ENCODE results near the gene CACNB2.

CACNB2 gene

DNA sequence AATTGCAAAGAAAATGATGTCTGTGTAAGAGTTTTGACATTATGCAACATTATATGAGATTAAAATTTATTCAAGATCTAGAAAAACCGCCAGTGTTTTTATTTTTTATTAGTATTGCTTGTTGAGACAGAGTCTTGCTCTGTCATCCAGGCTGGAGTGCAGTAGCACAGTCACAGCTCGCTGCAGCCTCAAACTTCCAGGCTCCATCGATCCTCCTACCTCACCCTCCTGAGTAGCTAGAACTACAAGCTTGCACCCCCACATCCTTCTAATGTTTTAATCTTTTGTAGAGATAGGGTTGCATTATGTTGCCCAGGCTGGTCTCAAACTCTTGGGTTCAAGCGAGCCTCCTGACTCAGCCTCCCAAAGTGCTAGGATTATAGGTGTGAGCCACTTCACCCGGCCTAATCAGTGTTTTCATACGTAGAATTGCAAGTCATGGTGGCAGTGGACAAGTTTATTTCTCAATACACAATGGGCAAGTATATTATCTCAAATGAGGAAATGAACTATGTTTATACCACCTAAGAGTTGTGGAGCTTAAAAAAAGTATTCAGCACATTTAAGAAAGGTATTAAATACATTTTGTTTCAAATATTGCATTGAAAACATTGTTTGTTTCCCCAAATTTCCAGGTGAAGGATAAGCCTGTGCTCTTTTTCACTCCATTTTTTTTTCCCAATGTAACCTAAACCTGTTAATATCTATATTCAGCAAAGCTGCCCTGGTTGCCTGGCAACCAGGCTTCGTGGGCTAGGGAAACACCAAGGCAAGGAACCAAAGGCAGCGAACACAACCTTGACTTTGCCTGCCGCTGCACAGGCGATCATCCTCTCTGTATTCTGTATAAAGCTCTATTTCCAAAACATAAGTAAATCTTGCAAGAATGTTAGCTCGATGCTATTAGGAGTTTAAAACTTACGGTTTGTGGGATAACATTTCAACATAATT lies 163.9 kb downstream of the CACNB2 start:
- DNase-seq, result no peak

DNA sequence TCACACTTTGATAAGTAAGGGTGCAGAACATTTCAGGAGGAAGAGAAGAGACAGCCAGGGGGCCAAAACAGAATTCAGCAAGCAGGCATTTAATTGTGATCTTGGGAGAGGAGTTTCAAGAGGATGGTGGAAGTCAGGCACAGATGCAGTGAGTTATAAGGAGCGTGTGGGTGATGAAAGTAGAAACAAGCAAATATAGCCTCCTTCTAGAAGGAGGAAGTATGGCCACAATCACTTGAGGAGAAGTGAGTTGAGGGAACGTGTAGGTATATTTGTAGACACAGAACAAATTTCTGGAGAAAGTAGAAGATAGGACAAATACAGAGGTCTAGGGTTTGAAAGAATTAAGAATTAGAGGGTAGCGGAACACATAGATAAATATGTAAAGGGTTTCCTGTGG lies 165.8 kb downstream of the CACNB2 start:
- no peak for DNase-seq

DNA sequence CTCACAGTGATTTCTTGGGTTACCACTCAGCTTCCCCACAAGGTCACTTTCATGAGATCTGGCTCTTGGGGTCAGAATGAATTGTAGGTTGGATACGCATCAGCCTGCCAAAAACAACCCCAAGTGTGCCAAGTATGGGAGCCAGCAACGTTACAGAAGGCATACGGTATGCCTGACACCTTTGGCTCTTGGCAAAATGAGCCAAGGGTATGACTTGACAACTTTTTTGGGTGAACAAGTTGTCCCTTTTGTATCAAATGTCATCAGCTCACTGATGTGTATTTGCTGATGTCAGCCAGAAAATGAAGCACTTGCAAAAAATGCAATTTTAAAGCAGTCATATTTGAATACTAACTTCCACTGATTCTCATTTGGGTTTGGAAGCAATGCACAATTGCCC lies 168.4 kb downstream of the CACNB2 start:
- DNase-seq, result no peak

DNA sequence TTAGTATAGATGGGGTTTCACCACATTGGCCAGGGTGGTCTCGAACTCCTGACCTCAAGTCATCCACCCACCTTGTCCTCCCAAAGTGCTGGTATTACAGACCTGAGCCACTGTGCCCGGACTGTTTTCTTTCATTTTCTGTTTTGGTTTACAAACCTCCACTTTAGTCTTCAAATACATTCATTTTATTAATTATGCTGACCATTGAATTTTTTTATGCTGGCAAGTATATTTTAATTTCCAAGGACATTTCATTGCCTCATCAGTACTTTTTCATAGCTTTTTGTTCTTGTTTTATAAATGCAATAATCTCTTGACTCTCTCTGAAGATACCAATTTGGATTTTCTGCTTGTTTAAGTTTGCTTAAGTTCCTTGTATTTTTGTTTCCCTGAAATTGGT lies 170.5 kb downstream of the CACNB2 start:
- no peak for DNase-seq

DNA sequence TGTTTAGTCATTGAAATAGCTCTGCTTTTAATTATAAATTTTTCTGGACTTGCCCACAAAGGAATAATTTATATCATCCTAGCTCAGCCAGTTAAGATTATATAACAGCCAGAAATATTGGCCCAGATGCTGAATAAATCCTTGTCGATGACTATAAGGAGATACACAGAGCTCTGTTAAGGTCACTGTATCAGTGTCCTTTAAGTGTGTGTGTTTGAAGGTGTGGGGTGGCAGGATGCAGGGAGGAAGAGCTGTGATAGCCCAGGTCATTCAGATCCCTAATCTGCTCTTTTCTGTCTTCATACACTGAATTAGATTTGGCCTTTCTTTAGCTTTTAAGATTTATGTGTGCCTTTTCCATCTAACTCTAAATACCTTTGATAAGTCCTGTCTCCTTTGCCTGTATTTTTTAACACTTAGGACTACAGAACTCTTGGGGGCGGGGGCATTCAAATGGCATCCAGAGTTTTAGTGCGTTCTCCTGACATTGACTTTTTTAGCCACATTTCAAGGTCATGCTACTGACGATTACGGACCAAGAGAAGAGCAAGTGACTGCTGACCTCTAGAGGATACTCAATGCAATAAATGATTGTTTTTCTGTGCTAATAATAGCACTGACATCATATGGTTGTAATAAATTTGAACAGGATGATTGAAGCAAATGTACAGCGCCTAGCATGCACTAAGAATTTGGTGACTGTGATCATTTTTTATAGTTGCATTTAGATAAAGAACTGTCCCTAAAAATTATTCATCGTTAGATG lies 172.3 kb downstream of the CACNB2 start:
- DNase-seq, result no peak

DNA sequence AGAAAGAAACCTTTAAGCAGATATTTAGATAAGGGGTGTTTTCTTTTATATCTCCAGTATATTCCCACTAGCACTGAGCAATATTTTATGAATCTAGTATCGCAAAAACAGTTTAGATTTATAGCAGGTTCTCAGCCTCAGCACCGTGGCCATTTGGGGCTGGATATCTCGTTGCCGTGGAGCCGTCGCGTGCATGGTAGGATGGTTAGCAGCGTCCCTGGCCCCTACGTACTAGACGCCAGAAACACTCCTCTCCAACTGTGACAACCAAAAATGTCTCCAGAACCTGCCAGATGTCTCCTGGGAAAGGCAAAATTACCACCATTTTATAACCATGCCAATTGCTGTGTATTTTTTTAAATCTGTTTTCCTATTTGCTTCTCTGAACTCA lies 172.9 kb downstream of the CACNB2 start:
- DNase-seq, result no peak

DNA sequence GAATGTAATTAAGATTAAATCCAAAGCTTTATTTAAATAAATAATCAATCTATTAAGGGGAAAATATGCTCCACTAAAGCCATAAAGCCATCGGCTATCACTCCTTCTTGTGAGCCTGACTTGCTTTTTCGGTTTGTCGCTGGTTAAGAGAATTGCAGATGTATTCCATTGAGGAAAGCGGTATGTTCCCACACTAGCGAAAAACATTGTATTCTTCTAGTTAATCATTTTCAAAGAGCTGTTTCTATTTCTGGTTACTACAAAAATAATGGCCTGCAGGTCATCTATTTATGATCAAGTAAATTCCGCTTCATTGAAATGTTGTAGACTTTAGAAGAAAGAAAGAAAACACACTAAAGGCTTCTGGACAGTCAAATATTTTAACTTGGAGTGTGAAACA lies 173.4 kb downstream of the CACNB2 start:
- DNase-seq, result no peak

DNA sequence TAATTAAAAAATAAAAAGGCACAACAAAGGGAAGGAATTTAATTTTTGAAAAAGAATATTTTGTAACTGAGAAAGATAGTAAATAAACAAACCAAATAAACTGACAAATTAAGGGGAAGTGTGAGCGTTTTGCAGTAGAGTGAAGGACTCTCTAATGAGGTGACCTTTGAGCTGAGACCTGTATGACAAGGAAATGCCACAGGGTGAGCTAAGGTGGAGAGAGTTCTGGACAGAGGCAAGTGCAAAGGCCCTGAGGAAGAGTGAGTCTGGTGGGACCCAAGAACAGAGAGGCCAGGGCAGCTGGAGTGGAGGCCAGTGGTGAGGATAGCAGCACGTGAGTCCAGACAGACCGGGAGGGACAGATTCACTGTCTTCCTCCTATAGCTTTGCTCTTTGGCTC lies 179.4 kb downstream of the CACNB2 start:
- no peak for DNase-seq

DNA sequence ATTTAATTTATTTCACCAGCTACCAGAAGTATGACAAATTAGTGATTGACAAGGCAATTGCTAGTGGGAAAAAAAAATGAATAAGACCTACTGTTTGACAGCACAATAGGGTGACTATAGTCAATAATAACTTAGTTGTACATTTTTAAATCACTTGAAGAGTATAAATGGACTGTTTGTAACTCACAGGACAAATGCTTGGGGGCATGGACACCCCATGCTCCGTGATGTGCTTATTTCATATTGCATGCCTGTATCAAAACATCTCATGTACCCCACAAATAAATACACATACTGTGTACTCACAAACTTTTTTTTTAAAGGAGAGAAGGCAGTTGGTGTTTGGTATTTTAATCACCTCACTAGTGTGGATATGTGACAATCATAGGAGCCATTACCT lies 181.1 kb downstream of the CACNB2 start:
- no peak for DNase-seq

DNA sequence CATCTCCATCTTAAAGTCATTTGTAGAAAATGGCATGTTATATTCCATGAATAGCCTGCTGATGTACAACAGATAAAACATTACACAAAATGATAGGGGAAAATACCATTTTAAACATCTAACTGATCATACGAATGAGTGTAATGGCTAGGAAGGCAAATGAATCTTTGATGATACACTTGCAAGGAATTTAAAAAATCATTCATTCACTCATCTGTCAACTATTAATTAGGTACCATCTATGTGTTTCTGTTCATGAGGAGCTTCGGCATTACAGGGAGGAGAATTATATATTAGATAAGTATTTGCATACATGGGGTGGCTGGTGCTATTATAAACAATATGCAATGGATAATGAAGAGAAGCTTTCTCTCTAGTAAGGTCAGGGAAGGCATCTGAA lies 183.7 kb downstream of the CACNB2 start:
- no peak for DNase-seq

DNA sequence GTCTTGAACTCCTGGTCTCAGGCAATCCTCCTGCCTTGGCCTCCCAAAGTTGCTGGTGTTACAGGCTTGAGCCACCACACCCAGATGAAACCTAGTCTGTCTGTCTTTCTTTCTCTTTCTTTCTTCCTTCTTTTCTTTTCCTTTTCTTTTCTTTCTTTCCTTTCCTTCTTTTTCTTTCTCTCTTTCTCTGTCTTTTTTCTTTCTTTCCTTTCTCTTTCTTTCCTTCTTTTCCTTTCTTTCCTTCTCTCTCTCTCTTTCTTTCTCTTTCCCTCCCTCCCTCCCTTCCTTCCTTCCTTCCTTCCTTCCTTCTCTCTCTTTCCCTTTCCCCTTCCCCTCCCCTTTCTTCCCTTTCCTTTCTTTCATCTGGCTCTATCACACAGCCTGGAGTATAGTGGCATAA lies 185.2 kb downstream of the CACNB2 start:
- no peak for DNase-seq

DNA sequence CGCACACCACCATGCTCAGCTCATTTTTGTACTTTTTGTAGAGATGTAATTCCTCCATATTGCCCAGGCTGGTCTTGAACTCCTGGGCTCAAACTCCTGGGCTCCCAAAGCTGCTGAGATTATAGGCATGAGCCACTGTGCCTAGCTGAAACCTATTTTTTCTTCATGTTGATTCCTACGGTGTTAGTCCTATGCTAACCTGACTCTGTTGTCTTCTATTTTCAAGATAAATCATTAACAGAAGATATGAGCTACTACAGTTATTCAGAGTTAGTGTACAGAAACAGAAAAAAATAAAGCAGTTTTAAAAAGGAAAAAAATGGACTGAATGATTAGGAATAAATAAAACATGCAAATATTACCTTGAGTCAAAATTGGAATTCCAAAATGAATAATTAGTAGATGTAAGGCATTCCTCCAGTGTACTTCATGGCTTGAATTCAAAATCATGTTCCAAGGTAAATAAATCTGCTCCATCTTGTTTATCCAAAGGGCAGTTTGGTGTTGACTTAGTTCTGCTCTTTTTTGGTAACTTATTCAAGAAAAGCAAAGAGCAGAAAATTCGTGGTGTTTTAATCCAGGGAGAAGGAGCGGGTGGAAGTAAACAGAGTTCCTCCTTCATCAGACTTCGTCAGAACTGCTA lies 185.8 kb downstream of the CACNB2 start:
- no peak for DNase-seq

DNA sequence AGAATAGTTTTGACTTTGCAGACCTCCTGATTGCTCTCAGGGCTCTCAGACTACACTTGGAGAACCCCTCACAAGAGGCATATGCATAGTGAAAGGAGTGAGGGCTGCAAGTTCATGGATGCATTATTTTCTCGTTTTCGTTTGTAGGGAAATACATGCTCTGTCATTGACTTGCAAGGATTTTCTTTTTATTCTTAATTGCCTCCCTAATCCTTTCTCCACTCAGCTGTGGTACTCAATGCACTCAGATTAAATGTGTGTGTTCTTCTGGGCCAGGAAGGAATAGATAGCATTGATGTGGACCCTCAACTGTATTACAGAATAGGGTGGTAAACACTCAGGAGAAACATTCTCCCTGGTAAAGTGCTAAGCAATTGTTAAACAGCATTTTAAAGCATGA lies 188.7 kb downstream of the CACNB2 start:
- DNase-seq, result no peak

DNA sequence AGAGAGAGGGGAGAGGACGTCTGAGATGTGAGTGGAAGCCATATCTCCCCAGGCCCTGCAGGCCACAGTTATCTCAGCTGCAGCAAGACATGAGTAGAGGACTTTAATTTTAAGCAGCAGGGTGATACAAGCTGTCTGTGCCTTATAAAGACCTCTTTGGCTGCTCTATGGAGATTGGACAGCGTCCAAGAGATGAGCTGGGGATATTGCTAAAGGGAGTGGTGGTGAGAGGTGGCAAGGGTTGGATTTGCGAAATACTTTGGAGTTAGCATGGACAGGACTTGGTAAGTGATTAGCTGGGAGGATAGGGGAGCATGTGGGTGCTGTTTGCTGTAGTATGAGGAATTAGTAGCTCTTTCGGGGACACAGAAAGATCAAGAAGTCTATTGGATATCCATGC lies 191.8 kb downstream of the CACNB2 start:
- DNase-seq, result no peak

DNA sequence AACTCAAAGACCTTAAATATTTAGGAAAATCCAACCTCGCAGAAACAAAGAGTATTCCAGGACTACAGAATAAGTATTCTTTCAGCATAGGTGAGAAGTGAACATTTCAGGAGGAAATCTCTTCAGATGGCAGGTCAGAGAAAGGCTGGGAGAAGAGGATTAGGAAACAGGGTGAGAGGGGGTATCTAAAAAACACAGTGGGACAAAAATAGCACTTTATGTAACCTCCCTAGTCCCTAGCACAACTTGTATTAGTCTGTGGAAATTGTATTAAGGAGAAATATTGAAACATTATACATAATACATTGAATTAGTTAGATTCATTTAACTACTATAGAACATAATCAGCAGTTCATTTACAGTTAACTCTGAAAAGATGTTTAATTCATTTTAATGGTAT lies 192.3 kb downstream of the CACNB2 start:
- no peak for DNase-seq

DNA sequence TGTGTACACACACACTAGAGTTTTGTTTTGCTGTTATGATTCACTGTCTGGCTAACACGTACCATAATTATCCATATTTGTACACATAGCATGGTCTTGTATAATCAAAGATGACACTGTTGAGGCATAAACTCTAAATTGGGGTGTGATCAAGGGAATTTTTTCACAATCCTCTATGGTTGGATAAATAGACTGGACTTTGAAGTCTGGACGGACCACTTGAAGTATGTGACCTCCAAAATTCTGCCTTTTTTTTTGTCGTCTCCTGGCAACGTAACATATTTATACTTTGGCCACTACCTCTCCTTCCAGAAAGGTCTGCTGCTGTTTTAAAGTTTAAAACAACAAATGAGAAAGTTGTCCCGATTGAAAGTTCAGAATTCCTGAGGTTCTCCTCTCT lies 193.4 kb downstream of the CACNB2 start:
- no peak for DNase-seq

DNA sequence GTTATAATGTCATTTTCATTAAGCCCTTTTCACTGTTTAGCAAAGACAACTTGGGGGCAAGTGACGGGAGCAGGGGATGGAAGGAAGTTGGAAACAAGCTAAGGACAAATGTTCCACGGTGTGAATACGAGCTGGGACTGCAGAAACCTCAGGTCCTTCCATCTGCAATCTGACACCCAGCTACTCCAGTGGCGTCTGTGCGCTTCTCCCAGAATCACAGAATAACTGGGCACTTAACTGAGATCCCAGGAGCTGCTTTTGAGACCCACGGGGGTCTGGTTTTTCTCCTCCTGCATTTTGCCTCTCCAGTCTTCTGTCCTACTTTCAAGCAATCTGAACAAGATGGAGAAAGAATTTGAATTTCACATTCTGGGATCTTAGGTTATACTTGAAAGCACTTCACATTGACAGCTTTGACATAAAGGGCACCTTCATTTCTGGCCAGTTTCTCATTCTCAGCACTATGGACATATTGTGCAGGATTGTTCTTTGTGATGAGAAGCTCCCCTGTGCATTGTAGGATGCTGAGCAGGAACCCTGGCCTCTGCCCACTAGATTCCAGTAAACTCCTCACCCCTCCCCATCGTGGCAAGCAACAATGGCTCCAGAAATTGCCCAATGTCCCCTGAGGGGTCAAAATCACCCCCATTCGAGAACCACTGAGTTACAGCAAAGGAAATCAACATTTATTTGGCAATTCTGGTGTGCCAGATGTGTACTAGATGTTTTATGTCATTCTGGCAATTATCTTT lies 194.1 kb downstream of the CACNB2 start:
- no peak for DNase-seq

DNA sequence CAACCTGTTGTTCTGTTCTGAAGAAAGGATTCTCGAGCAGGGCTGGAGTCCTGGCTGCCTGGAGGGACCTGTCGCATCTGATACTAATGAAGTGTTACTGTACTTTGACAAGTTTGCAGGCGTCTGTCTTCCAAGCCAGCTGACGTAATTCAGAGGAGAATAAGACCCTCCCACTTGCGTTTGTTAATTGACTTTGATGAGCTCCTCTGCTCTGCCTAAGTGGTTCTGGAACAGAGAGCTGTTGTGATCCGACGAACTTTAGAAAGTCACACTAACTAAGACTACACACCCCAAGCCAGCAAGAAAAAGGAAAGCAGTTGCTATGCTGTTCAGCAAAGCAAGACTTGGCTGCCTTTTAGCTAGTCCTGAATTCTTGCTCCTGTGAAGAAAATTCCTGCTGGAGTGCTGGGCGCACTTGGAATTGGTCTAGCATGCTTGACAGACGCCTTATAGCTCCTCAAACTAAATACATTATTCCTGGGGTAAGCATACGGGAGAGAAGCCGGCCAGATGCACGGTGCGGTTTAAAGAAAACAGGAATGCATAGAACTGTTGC lies 200.3 kb downstream of the CACNB2 start:
- no peak for DNase-seq

DNA sequence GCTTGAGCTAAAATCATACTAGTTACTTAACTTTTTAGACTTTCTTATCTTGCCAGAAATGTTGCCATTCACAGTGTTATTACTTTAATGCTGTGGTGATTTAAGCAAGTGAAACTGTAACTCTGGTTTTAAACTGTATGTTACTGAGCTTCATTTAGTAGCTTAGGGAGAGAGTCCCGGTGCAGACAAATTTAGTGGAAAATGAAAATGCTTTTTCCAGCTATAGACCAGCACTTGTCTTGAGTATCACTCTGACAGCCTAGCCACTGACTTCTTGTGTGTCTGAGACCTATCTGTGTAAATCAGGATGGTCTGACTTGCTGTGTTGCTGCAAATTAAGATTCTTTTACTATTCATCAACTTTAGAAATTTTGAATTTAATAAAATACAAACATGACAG lies 200.8 kb downstream of the CACNB2 start:
- DNase-seq, result no peak

DNA sequence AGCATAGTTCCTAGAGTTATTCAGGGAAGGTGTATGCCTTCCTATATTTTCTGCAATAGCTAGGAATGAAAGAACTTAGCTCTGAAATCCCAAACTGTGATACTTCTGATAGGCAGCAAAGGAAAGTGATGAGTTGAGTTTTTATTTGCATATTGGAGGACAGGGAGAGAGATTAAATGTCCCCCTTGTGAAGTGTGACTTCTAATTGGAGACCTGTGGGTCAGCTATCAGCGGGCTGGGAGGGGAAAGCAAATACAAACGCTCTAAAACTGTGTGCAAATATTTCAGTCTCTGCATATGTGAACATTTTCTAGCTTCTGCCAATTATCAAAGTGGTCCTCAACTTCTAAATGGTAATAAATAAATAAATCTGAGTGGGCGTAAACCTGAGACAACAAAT lies 203.3 kb downstream of the CACNB2 start:
- no peak for DNase-seq

DNA sequence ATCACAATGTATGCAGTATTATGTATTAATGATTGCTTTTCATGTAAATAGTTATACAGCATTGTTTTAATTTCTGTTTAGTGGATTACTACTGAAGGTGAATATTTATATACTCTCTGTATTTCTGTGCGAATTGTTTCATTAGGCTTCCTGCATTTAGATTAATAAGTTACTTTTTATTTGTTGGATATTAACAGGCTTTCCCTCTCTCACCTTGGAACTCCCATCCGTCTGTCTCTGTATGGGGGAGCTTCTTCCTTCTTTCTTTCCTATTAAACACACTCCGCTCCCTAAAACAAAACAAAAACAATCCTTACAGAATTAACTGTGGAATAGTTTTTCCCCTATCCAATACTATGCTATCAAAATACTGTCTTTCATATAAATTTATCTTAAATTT lies 205.1 kb downstream of the CACNB2 start:
- DNase-seq, result no peak

DNA sequence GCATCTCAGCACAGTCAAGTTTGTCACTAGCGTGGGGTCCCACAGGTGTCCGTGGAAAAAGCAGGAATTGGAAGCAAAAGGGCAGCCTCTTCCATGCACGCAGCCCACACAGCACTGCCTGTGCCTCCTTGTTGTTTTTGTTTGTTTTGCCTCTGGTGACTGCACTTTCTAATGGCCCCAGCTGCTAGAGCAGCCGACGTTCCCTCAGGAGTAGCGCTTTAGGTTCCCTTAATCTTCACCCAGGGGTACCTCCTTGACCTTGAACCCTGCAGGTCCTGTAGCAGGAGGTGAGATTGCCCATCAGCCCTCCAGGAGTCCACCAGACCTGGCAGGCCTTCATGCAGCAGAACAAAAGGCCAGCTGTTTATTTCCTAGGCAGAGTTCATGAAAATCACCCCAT lies 210.1 kb downstream of the CACNB2 start:
- no peak for DNase-seq

DNA sequence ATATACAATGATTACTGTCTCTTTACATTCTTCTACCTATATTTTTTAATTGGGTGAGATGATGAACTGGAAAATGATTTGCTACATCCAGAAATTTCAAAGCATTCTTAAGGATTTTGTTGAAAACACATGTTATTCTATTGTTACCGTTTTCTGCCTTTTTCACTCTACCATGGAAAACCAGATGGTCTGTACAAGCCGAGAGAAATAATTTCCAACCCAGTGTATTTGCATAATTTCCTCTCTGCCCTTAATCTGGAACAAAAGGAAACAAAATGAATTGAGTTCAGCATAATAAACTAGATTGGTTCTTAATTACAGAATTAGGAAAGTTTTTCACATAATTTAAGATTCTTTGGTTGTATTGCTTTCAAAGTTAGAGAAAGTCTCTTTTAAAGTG lies 211.2 kb downstream of the CACNB2 start:
- DNase-seq, result no peak

Measured in DMS79 (cell line).